Measurements from ENCODE around the gene HHIPL1. TPM values are rescaled to one million over a fixed set of nuclear protein-coding genes. Genes with fewer than 3 reads are reported as not detected.

Gene HHIPL1
- polyA plus RNA-seq, 2 of the 4 experiments (the other 2 are of a cell fraction) = 0.19 to 0.23 TPM

DNA sequence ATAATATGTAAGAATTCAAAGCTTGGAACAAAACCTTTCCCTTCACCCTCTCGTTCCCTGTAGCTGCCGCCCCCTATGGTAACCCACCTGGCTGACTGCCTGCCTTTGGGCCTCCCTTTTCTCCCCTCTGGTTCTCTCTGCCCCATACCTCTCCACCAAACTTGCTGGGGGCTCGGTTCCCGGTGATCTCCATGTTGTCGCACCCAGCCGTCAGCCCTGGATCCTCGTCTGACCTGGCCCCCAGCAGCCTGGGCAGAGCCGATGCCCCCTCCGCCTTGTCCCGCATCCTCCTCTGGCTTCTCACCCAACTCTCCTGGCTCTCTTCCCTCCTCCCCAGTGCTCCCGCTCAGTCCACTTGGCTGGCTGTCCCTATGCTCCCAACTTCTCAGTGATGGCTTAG lies 43.7 kb downstream of the HHIPL1 start:
- WGBS (ENCODE audit: missing lambda C conversion rate) = 79% methylated on average over 11 of the region's 11 CpGs
- no peak for DNase-seq (ENCODE audit: low read depth in 1 of 2, low spot score in 1 of 2)
- H3K4me1 ChIP-seq = peaks cover 4% of the 10 kb centered on the region
- H3K4me3 ChIP-seq = no peak overlapping the region
- CTCF ChIA-PET = interaction anchor here (0.6 to 3.4 kb wide), 20 partner anchors 8 to 258 kb away, joined by 3 to 24 read pairs (median 6); no protein-coding TSS in a partner anchor
- TF ChIP-seq CBX2 (IDR thresholded peaks at IDR 0.05; ENCODE audit: borderline replicate concordance, low read depth) = no peak
- no peak for TF ChIP-seq FOSL2 (IDR thresholded peaks at IDR 0.05)
- no peak for TF ChIP-seq FOSL2 (CRISPR knock-in tag; IDR thresholded peaks at IDR 0.05)
- no peak for TF ChIP-seq NR3C1 (IDR thresholded peaks at IDR 0.05)
- no peak for TF ChIP-seq CHD4 (IDR thresholded peaks at IDR 0.05; ENCODE audit: borderline replicate concordance)
- no peak for TF ChIP-seq RNF2 (IDR thresholded peaks at IDR 0.05; ENCODE audit: borderline replicate concordance, low read depth)
- FAIRE-seq = no peak
- H3K4me2 ChIP-seq = no peak overlapping the region
- POLR2A ChIA-PET = no interaction called here
- H3K9me3 ChIP-seq = no peaks in the 10 kb centered on the region
- no peak overlapping the region for H3K27ac ChIP-seq
- ATAC-seq = no peak

DNA sequence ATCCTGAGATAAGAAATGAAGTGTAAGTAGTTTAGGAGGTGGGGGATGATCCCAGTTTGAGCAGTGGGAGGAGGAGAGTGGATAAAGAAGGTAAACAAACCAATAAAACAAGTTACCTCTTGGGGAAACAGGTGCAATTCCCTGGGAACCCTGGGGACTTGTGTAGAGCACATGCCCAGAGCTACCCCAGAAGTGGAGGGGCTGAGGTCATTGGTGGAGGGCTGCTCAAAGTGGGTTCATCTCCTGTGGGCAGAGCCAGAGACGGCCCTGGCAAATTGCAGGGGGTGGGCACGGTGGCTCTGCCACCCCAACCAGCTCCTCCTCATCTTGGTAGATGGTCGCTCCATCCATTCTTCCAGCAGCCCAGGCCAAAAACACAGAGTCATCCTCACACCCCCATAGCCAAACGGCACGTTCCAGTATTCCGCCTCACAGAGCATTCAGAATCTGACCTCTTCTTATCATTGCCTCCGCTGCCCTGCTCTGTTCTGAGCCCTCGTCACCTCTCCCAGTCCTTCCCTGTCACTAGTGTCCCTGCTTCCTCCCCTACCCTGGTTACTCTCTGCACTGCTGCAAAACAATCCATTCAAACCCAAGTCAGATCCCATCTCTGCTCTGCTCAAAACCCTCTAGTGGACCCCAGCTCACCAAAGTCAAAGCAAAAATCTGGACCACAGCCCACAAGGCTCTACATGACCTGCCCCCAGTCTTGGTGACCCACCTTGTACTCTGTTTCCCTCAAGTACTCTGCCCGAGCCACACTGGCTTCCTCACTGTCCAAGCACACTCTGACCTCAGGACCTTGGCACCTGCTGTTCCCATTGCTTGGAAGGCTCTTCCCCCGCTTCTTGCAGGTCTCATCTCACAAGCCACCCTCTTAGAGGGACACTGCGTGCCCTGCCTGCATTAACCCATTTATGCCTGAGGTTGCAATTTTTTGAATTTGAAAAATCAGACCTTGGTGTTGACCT lies 44.6 kb downstream of the HHIPL1 start:
- TF ChIP-seq RNF2 (IDR thresholded peaks at IDR 0.05; ENCODE audit: borderline replicate concordance, low read depth) (no peak), MAFK (IDR thresholded peaks at IDR 0.05; ENCODE audit: partially characterized antibody) (peak; percentile 52)
- TF ChIP-seq, protein P1, sequence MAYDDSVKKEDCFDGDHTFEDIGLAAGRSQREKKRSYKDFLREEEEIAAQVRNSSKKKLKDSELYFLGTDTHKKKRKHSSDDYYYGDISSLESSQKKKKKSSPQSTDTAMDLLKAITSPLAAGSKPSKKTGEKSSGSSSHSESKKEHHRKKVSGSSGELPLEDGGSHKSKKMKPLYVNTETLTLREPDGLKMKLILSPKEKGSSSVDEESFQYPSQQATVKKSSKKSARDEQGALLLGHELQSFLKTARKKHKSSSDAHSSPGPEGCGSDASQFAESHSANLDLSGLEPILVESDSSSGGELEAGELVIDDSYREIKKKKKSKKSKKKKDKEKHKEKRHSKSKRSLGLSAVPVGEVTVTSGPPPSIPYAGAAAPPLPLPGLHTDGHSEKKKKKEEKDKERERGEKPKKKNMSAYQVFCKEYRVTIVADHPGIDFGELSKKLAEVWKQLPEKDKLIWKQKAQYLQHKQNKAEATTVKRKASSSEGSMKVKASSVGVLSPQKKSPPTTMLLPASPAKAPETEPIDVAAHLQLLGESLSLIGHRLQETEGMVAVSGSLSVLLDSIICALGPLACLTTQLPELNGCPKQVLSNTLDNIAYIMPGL (CRISPR knock-in tag; IDR thresholded peaks at IDR 0.05; ENCODE audit: borderline replicate concordance) = no peak
- H3K4me2 ChIP-seq = no peak overlapping the region
- H3K4me1 ChIP-seq = peaks cover 3% of the 10 kb centered on the region
- no peak overlapping the region for H3K4me3 ChIP-seq
- DNase-seq (ENCODE audit: low read depth in 1 of 2, low spot score in 1 of 2) (no peak), FAIRE-seq (no peak), ATAC-seq (no peak; a peak in 1 of 6 replicates)
- no peaks in the 10 kb centered on the region for H3K9me3 ChIP-seq
- ChIA-PET CTCF (interaction anchor here (0.6 to 3.4 kb wide), 6 partner anchors 11 to 382 kb away, joined by 3 to 24 read pairs (median 17); no protein-coding TSS in a partner anchor), POLR2A (no interaction called here)
- H3K27ac ChIP-seq = no peak overlapping the region
- WGBS (ENCODE audit: missing lambda C conversion rate) = 49% methylated on average over 11 of the region's 11 CpGs

DNA sequence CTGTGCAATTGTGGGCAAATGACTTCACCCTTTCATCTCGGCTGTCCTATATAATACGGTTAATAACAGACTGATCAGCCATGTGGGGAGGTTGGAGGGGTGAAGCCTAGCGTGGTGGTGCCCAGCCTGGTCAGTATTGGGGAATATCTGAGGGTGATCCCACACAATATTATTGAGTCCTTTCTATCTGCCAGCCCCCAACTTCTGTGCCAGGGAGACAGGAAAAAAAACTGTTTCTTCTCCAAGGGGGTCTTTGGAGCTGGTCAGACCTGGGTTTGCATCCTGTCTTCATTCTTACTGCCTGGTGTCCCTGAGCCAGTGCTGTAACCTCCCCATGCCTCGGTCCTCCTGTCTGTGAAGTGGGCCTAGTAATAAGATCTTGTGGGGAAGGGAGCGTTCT lies 45.7 kb downstream of the HHIPL1 start:
- no peaks in the 10 kb centered on the region for H3K4me1 ChIP-seq
- H3K9me3 ChIP-seq = no peaks in the 10 kb centered on the region
- no peak for FAIRE-seq
- no peak for TF ChIP-seq HOXB13 (CRISPR knock-in tag; IDR thresholded peaks at IDR 0.05; ENCODE audit: low read depth)
- H3K4me3 ChIP-seq = no peak overlapping the region
- WGBS (ENCODE audit: missing lambda C conversion rate) = 33% methylated on average over 5 of the region's 5 CpGs
- ATAC-seq = no peak
- no peak for DNase-seq (ENCODE audit: low read depth in 1 of 2, low spot score in 1 of 2)
- POLR2A ChIA-PET = no interaction called here
- no peak overlapping the region for H3K27ac ChIP-seq
- CTCF ChIA-PET = interaction anchor here (1.1 to 1.4 kb wide), 2 partner anchors 12 to 40 kb away, joined by 3 read pairs; no protein-coding TSS in a partner anchor
- no peak overlapping the region for H3K4me2 ChIP-seq

DNA sequence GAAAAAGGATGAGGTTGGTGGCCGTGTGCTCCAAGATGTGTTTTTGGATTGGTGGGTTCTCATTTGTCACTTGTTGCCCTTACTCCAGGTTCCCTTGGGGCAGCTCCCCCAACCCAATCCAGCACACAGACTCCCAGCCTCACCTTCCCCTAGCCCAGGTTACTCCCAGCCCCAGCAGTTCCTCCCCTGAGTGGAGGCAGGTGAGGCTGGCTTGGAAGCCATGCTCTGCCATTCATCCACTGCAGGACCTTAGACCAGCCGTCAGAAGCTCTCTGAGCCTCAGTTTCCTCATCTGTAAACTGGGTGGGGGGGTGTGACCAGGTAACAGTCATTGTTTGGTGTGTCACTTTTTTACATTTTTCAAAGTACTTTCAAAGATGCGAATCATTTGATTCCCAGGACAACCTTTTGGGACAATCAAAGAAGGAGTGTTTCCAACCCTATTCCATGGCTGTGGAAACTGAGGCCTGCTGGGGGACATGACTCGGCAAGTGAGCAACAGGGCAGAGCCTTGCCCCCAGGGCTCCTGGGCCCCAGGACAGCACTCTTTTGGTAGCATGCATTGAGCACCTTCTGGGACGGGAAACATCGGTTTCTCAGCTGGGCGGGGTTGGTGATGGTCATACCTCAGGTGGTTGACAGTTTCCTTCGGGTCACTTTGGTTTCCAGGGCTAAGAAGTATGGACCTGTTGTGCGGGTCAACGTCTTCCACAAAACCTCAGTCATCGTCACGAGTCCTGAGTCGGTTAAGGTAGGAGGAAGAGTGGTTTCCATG lies 46.4 kb downstream of the HHIPL1 start:
- FAIRE-seq (no peak), DNase-seq (ENCODE audit: low read depth in 1 of 2, low spot score in 1 of 2) (no peak), ATAC-seq (no peak)
- Histone ChIP-seq H3K4me1 (no peaks in the 10 kb centered on the region), H3K27ac (no peak overlapping the region), H3K4me2 (no peak overlapping the region), H3K9me3 (no peaks in the 10 kb centered on the region), H3K4me3 (no peak overlapping the region)
- ChIA-PET POLR2A (no interaction called here), CTCF (interaction anchor here (1.1 to 1.4 kb wide), 2 partner anchors 12 to 39 kb away, joined by 3 read pairs; no protein-coding TSS in a partner anchor)
- WGBS (ENCODE audit: missing lambda C conversion rate) = 64% methylated on average over 13 of the region's 13 CpGs
- TF ChIP-seq HOXB5 (CRISPR knock-in tag; IDR thresholded peaks at IDR 0.05) = no peak
- TF ChIP-seq, protein P2, sequence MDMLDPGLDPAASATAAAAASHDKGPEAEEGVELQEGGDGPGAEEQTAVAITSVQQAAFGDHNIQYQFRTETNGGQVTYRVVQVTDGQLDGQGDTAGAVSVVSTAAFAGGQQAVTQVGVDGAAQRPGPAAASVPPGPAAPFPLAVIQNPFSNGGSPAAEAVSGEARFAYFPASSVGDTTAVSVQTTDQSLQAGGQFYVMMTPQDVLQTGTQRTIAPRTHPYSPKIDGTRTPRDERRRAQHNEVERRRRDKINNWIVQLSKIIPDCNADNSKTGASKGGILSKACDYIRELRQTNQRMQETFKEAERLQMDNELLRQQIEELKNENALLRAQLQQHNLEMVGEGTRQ (IDR thresholded peaks at IDR 0.05) = no peak
- TF ChIP-seq HDAC2 (IDR thresholded peaks at IDR 0.05) = no peak
- no peak for TF ChIP-seq ZSCAN20 (CRISPR knock-in tag; IDR thresholded peaks at IDR 0.05)
- TF ChIP-seq MAZ (IDR thresholded peaks at IDR 0.05; ENCODE audit: borderline replicate concordance, low read depth, low read length) = no peak
- TF ChIP-seq, protein P3, sequence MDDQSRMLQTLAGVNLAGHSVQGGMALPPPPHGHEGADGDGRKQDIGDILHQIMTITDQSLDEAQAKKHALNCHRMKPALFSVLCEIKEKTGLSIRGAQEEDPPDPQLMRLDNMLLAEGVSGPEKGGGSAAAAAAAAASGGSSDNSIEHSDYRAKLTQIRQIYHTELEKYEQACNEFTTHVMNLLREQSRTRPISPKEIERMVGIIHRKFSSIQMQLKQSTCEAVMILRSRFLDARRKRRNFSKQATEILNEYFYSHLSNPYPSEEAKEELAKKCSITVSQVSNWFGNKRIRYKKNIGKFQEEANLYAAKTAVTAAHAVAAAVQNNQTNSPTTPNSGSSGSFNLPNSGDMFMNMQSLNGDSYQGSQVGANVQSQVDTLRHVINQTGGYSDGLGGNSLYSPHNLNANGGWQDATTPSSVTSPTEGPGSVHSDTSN (IDR thresholded peaks at IDR 0.05) = no peak
- TF ChIP-seq TP53 (CRISPR knock-in tag; IDR thresholded peaks at IDR 0.05) = no peak
- TF ChIP-seq FOSL2 (IDR thresholded peaks at IDR 0.05) = no peak
- TF ChIP-seq FOSL2 (CRISPR knock-in tag; IDR thresholded peaks at IDR 0.05) = no peak
- TF ChIP-seq RCOR1 (IDR thresholded peaks at IDR 0.05; ENCODE audit: low read depth, low read length) = no peak
- TF ChIP-seq, protein P4, sequence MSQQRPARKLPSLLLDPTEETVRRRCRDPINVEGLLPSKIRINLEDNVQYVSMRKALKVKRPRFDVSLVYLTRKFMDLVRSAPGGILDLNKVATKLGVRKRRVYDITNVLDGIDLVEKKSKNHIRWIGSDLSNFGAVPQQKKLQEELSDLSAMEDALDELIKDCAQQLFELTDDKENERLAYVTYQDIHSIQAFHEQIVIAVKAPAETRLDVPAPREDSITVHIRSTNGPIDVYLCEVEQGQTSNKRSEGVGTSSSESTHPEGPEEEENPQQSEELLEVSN (IDR thresholded peaks at IDR 0.05; ENCODE audit: borderline replicate concordance, low read depth) = no peak
- TF ChIP-seq RNF2 (IDR thresholded peaks at IDR 0.05; ENCODE audit: borderline replicate concordance, low read depth) = no peak
- no peak for TF ChIP-seq ZC3H11A (IDR thresholded peaks at IDR 0.05)
